ENCODE results near the gene INSYN2A.
A peak's percentile ranks its signal among the peaks of the same experiment; 100 is the strongest.

INSYN2A gene

DNA sequence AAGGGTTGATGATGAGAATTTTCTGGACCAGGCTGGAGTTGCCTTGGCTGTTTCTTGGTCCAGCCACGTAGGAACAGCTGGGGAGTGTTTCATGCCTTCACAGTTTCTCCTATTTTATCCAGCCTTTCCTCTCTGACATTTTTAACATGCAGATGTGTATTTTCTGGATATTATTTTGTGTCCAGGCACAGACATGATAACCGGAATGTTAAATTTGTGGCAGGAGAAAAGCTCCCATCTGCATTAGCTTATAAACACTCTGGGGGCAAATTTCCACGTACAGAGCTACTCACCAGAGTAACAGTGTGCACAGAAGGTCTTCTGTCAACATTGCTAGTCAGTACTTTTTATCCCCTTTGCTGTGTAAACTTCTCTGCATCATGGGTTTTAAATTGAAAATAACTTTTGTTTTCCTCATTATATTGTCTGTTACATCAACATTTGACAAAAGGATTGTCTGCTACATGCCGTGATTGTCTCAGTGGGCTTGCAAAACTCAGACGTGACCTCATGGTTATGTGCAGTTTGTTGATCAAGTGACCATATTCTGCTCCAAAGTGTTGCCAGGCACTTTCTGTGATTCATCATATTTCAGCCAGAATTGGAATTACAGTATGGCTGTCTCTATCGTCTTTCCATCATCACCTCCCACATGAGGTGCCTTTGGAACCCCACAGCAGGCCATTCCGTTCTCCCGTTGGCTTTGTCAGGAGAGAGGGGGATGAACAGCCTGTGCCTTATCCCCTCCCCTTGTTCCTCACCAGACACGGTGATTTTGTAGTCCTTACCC, 41.4 kb downstream of the INSYN2A start:
- DNase-seq (ENCODE audit: low read depth, low spot score), result no peak

DNA sequence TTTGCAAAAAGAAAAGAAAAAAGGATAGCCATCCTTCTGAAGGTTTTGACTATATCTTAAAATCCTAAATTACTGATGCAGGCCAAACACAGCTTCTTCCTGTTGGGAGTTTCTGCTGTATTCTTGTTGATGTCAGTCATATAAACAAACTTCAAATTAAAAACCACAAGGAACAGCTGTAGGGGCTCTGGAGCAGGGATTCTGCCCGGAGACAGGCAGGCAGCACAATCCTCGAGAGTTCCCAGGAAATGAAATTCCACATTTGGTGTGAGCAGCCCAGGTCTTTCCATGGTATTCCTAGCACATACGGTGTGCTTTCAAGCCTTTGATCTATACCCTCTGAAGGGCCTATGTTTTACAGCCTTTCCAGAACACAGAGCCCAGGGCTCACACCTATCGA, 43.2 kb downstream of the INSYN2A start:
- no peak for DNase-seq (ENCODE audit: low read depth, low spot score)

GRCh38 chr10:127151981-127152699, 44.3 kb downstream of the INSYN2A start:
- no peak for DNase-seq (ENCODE audit: low read depth, low spot score)

DNA sequence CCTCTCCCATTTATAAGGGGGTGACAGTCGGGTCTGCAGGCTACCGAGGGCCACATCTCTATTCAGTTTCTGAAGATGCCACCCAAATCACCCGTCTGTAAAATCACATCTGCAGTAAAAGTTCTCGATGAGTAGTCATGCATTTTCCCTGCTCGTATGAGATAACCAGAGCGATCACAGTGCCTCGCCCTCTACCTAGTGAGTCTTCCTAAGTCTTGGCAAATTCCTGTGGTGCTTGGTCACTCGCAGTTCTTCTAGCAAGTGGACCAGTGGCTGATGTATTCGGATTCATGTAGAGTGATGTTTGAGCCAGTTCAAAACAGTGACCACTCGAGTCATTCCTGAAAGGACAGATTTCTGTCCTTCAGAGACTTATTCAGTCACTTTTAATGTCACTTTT, 44.9 kb downstream of the INSYN2A start:
- no peak for DNase-seq (ENCODE audit: low read depth, low spot score)

DNA sequence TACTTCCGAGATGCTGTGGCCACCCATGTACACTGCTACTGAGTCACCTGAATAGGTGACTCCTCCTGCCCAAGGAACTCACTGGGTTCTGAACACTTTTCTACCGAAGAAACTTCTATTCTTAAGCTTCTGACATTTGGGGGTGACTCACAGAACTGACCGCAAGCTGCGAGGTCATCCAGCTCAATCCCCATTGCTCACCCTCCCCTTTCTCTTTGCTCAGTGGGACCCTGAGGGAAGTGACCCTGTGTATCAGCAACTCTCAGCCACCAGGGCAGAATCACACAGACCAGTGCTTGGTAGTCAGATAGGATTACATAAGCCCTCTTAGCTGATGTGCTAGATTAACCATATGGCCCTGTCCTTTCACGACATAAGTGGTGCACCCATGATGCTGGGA, 46.3 kb downstream of the INSYN2A start:
- DNase-seq (ENCODE audit: low read depth, low spot score), result no peak

GRCh38 chr10:127149501-127150081, 46.8 kb downstream of the INSYN2A start:
- DNase-seq (ENCODE audit: low read depth, low spot score), result peak; percentile 68

DNA sequence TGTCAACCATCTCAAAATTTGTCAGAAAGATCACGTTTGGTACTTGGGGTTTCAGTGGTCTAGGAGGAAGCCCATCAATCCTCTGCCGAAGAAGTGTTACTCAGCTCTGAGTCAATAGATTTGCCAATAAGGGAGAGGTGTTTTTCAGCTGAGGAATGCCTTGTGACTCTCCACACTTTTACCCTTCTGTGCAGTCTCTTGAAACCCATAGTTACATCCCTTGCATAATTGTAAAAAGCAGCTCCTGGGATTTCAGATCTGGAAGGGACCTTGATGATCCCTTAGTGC, 47.5 kb downstream of the INSYN2A start:
- no peak for DNase-seq (ENCODE audit: low read depth, low spot score)

GRCh38 chr10:127148066-127148932, 48.1 kb downstream of the INSYN2A start:
- DNase-seq (ENCODE audit: low read depth, low spot score), result no peak

DNA sequence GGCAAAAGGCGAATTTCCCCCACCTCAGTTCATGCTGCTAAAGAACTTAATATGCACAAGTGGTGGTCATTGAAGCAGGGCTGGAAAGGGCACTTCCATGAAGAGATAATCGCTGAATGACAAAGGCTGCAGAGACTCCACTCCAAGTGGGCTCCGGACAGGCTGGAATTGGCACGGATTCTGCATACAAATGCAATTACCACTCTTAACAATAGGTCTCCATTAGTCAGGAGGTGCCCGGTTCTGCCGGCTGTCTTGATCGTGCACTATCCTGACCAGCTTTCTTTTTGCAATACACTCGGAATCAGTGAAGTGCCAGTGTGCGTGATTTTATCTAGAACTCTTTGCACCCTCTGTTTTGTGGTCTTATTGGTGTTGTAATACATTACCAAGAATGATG, 49.7 kb downstream of the INSYN2A start:
- DNase-seq (ENCODE audit: low read depth, low spot score), result no peak

All from iPS DF 19.7 (cell line).